A549 treated with Mapracorat at 1 μM for 4 hours (cell line): ENCODE measurements around the gene PIERCE2. TPM values are rescaled to one million over a fixed set of nuclear protein-coding genes. Genes with fewer than 3 reads are reported as not detected.

Source experiments
- total RNA-seq: library from RNA; stranded (reverse); fragments of 200-300 nt; extraction: Qiagen RNA extraction; gene quantifications from 5 replicates; pipeline ENCODE4 v1.2.3, GENCODE V29; 2022

The PIERCE2 gene
- total RNA-seq, result 3.9 to 5.0 TPM (median 4.2 TPM) in 5 replicates

GRCh38 chr15:55408012-55408928, at the start of gene PIERCE2, which contains the start of gene CCPG1:
PIERCE2 (plus strand) TSS chr15:55408495; CDS start chr15:55408769, 274 bp downstream.
CCPG1 (minus strand) TSS chr15:55408359; CDS start chr15:55389424, 18,935 bp downstream.

Other genes starting within 250 kb of the PIERCE2 start
- gene RSL24D1, start 211.6 kb upstream of the PIERCE2 start, total RNA-seq, result 89.0 to 108 TPM (median 94.1 TPM) in 5 replicates
- gene RAB27A, start 118.7 kb upstream of the PIERCE2 start, total RNA-seq, result 9.5 to 12.4 TPM (median 11.9 TPM) in 5 replicates
- gene PIGBOS1, start 89.4 kb upstream of the PIERCE2 start, total RNA-seq, result 23.8 to 35.1 TPM (median 27.0 TPM) in 5 replicates
- 10.6 to 15.3 TPM (median 13.3 TPM) in 5 replicates for gene PIGB, start 89.3 kb upstream of the PIERCE2 start, total RNA-seq
- 33.3 to 40.2 TPM (median 38.0 TPM) in 5 replicates for gene CCPG1, start 136 bp upstream of the PIERCE2 start, total RNA-seq
- 8.4 to 9.8 TPM (median 9.4 TPM) in 5 replicates for gene DNAAF4, start 99.7 kb downstream of the PIERCE2 start, total RNA-seq
- gene PYGO1, start 179.8 kb downstream of the PIERCE2 start, total RNA-seq, result 5.9 to 8.4 TPM (median 6.7 TPM) in 5 replicates